22Rv1 (cell line): ENCODE data around the gene ITFG2.

Experiments
- CTCF ChIP-seq: fragments of 450-650 bp; IDR thresholded peaks from 2 replicates; pipeline ENCODE4 v1.5.1; 2017; ENCODE audit warnings: mild to moderate bottlenecking
- ZFX ChIP-seq: fragments of 450-650 bp; IDR thresholded peaks from 2 replicates; pipeline ENCODE4 v1.6.1; 2017; ENCODE audit warnings: antibody characterized with exemption, borderline replicate concordance

- TF ChIP-seq CTCF: no peak
- no peak for TF ChIP-seq ZFX
Measured at GRCh38 chr12:2820432-2820831, 8.0 kb downstream of the ITFG2 start.
